Cortex of kidney (tissue), 1 donor: Measurements from ENCODE around the gene SPATA4.

Experiments used
- DNase-seq: peaks from one replicate; lab custom pipeline; 2025; lab: John Stamatoyannopoulos, UW

Gene SPATA4

GRCh38 chr4:176189891-176190795 is 5.2 kb downstream of the SPATA4 start:
- DNase-seq = no peak

GRCh38 chr4:176188654-176189053 is 6.7 kb downstream of the SPATA4 start:
- DNase-seq = no peak

GRCh38 chr4:176187624-176188023 is 7.8 kb downstream of the SPATA4 start:
- DNase-seq = no peak

GRCh38 chr4:176186671-176187395 is 8.6 kb downstream of the SPATA4 start:
- DNase-seq = no peak

- no peak for DNase-seq
These were observed 9.3 kb downstream of the SPATA4 start for GRCh38 chr4:176186067-176186466.

- DNase-seq = no peak
These were observed 10.3 kb downstream of the SPATA4 start for GRCh38 chr4:176185051-176185450.

GRCh38 chr4:176163041-176163440 is 32.3 kb downstream of the SPATA4 start:
- no peak for DNase-seq

DNA sequence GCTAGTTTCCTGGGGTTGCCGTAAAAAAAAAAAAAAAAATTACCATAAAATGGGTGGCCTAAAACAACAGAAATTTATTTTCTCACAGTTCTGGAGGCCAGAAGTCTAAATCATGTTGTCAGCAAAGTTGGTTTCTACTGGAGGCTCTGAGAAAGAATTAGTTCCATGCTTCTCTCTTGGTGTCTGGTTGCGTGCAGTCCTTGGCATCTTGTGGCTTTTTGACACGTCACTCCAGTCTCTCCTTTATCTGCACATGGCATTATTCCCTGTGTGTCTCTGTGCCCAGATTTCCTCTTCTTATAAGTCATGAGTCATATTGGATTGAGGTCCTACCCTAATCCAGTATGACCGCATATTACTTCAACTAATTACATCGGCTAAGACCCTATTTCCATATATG is 38.7 kb downstream of the SPATA4 start:
- no peak for DNase-seq

DNA sequence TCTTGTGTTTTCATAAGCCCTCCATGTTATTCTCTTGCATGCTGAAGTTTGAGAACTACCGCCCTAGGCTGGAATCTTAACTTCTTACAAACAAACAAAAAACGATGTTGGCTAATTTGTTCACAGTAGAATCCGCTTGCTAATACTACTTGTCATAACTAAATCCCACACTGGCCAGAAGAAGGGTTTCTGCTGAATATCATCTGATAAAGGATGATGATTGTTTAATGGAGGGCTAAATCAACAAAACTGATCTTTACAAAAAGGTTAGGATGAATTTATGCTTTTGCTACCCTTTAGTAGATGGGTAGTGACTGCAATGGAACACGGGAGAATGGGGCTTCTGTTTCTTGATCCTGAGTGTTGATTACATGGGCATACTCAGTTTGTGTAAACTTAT is 42.3 kb downstream of the SPATA4 start:
- DNase-seq = no peak

GRCh38 chr4:176150704-176151103 is 44.7 kb downstream of the SPATA4 start:
- DNase-seq = no peak

- no peak for DNase-seq
These were observed 45.1 kb downstream of the SPATA4 start for GRCh38 chr4:176150356-176150682.

DNA sequence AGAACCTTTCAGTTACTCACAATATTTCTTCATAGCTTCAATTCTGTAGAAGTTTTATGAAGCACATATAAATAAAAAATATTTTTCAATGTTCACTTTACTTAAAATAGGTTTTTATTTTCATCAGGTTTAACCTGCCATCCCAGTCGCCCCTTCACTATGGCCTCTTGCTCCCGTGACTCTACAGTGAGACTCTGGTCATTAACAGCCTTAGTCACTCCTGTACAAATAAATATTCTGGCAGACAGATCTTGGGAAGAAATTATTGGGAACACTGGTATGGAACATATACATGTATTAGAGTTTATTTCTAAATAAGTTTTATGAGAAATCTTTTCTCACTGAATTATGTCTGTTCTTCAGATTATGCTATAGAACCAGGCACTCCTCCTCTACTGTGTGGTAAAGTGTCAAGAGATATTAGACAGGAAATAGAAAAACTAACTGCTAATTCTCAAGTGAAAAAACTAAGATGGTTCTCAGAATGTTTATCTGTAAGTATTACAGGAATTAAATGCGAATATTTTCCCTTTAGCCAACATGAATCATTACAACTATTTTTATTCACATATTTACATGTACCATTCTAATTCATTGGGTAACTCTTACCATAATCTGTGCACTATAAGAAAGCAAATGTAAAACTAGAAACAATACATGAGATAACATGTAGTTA is 45.6 kb downstream of the SPATA4 start:
- DNase-seq = no peak

GRCh38 chr4:176142253-176142652 is 53.1 kb downstream of the SPATA4 start:
- no peak for DNase-seq

GRCh38 chr4:176139518-176139917 is 55.9 kb downstream of the SPATA4 start:
- DNase-seq = no peak

- no peak for DNase-seq
These were observed 57.8 kb downstream of the SPATA4 start for GRCh38 chr4:176137631-176138030.

- DNase-seq = no peak
These were observed 60.7 kb downstream of the SPATA4 start for GRCh38 chr4:176134670-176135069.
